Panc1 (cell line): ENCODE measurements around the gene FBXL14.

Experiments used
- CTCF ChIP-seq: fragments of 450-650 bp; IDR thresholded peaks from 2 replicates; pipeline ENCODE4 v1.5.1; 2017; ENCODE audit warnings: mild to moderate bottlenecking
- REST ChIP-seq, 2 experiments: IDR thresholded peaks; 2 replicates each; pipeline ENCODE4 v1.6.1; 2011 to 2012; ENCODE audit warnings: low read depth in 2 of 2, control low read depth in 1 of 2, low read length in 1 of 2, mild to moderate bottlenecking in 1 of 2, moderate library complexity in 1 of 2; ENCODE audit not compliant: insufficient read depth in 1 of 2
- TCF7L2 ChIP-seq: IDR thresholded peaks from 2 replicates; pipeline ENCODE4 v1.6.1; 2011; ENCODE audit warnings: mild to moderate bottlenecking, low read depth, low read length, inconsistent platforms

- TF ChIP-seq CTCF (no peak), REST (IDR thresholded peaks at IDR 0.05; ENCODE audit: insufficient read depth in 1 of 2, low read depth in 2 of 2, low read length in 1 of 2) (no peak), TCF7L2 (no peak)
These were observed 49.6 kb upstream of the FBXL14 start for GRCh38 chr12:1643905-1644533.
